ENCODE measurements around the gene EDN2.

- no peak for TF ChIP-seq POLR2A (IDR thresholded peaks at IDR 0.05)
- TF ChIP-seq, protein P1, sequence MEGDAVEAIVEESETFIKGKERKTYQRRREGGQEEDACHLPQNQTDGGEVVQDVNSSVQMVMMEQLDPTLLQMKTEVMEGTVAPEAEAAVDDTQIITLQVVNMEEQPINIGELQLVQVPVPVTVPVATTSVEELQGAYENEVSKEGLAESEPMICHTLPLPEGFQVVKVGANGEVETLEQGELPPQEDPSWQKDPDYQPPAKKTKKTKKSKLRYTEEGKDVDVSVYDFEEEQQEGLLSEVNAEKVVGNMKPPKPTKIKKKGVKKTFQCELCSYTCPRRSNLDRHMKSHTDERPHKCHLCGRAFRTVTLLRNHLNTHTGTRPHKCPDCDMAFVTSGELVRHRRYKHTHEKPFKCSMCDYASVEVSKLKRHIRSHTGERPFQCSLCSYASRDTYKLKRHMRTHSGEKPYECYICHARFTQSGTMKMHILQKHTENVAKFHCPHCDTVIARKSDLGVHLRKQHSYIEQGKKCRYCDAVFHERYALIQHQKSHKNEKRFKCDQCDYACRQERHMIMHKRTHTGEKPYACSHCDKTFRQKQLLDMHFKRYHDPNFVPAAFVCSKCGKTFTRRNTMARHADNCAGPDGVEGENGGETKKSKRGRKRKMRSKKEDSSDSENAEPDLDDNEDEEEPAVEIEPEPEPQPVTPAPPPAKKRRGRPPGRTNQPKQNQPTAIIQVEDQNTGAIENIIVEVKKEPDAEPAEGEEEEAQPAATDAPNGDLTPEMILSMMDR (IDR thresholded peaks at IDR 0.05): no peak
These were observed 39.6 kb upstream of the EDN2 start for GRCh38 chr1:41523949-41524675.
